IPS-11a (cell line): ENCODE data around the gene CYP2A13.
"Not testable (repeated sequence)": the region's sequence is repeated elsewhere in the genome, so short reads cannot be mapped to it uniquely, and the experiment has no call there.

ENCODE experiments used
- H3K4me3 ChIP-seq: one replicate; pipeline ENCODE4 v1.5.1; 2013; ENCODE audit warnings: low read depth, low read length, control low read depth

Gene CYP2A13

DNA sequence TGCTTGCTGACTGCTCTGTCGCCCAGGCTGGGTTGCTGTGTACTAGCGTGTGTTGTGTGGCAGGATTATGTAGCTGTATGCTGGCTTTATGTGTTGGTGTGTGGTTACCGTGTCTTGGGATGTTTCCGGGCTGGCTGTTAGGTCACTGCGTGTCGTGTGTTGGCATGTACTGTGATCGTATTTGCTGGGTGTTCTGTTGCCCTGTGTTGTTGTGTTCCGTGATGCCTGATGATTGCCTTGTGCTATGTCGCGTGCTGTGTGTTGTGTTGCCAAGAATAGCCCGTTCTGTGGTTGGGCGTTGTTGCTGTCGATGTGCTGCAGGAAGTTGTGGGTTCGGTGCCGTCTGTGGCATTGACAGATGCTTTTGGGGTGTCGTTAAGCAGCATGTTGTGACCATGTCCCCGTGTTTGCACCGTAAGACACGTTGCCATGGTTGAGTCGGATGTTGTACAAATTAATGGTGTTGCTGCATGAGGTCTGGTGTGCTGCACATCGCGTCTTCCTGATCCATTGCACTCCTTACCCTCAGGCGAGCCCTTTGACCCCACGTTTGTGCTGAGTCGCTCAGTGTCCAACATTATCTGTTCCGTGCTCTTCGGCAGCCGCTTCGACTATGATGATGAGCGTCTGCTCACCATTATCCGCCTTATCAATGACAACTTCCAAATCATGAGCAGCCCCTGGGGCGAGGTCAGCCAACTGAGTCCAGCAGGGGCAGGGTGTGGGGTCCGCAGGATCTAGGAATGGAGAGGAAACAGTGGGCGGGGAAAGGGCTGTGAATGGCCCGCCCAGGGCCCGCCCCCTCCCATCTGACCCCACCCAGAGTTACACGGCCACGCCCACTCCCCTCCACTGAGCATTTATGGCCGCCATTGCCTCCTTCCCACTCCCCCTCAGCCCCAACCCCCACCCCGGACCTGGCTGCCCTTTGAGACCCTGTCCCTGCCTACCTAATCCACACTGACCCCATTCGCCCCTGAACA, 33.0 kb downstream of the CYP2A13 start:
- not testable (repeated sequence) for H3K4me3 ChIP-seq

DNA sequence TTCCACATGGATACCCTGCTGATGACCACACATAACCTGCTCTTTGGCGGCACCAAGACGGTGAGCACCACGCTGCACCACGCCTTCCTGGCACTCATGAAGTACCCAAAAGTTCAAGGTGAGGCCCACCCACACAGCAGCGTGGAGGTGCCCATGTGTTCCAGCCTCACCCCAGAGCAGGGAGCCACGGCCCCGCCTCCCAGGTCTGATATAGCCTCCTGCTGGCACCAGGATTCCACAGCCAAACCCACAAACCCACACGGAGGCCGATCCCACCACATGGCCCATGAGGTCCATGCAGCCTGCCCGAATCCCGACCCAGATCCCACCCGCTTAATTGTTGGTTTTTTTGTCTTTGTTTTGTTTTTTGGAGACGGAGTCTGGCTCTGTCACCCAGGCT, 34.6 kb downstream of the CYP2A13 start:
- not testable (repeated sequence) for H3K4me3 ChIP-seq

DNA sequence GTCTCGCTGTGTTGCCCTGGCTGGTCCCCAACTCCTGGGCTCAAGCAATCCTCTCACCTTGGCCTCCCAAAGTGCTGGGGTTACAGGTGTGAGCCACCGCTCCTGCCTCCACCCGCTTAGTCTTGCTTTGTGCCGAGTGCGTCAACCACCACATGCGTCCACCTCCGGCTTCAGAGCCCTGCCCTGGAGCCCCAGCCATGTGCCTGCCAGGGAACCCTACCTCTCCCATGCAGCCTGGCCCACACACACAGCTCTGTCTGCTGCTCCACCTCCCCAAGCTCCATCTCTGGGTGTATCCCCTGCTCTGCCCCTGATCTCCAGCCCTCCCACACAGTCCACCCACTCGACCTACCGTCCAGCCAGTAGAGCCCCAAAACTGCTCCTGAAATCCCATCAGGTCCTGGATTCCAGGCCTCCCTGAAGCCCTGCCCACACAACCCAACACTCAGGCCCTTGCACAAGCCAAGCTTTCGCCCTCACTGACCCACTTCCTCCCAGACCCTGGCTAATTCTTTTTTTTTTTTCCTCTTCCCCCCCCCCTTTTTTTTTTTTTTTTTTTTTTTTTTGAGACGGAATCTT, 35.6 kb downstream of the CYP2A13 start:
- no peak overlapping the region for H3K4me3 ChIP-seq

DNA sequence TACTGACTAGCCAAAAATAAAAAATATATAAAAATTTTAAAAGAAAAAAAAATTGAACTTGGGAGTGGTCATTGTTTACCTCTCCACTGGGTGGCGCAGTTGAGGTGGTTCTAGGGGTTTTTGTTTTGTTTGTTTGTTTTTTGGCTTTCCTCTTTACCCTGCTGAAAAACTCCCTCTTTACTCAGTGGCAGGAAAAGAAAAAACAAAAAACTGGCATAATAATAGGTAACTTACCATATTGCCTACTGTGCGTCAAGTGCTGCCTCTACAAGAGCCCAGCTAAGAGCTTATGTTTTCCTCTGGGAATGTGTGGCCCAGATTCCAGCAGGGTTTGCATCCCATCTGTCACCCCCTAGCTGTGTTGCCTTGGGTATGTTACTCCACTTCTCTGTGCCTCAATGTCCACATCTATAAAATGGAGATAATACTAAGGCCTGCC, 38.5 kb downstream of the CYP2A13 start:
- not testable (repeated sequence) for H3K4me3 ChIP-seq

DNA sequence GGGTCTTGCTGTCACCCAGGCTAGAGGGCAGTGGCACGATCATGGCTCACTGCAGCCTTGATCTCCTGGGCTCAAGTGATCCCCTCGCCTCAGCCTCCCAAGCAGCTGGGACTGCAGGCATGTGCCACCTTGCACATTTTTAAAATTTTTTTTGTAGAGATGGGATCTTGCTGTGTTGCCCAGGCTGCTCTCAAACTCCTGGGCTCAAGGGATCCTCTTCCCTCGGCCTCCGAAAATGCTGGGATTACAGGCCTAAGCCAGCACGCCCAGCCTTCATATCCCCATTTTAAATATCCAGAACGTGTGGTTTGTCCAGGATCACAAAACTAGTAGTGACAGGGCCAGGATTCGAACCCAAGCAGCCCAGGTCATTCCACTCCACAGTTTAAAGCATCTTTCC, 39.1 kb downstream of the CYP2A13 start:
- not testable (repeated sequence) for H3K4me3 ChIP-seq

DNA sequence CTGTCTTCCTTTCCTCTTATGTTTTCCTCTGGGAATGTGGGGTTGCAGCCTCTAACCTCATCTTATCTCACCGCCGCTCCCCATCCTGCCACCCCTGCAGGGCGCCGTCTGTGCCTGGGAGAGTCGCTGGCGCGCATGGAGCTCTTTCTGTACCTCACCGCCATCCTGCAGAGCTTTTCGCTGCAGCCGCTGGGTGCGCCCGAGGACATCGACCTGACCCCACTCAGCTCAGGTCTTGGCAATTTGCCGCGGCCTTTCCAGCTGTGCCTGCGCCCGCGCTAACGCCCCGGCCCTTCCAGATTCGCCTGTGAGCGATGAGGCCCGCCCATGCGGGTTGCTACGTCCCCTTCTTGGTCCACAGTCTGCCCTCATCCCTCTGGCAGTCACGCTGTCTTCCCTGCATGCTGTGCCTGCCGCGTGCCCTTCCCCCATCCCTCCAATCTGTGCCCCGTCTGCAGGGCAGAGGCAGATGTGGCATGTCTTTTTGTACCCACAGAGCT, 39.6 kb downstream of the CYP2A13 start:
- not testable (repeated sequence) for H3K4me3 ChIP-seq

DNA sequence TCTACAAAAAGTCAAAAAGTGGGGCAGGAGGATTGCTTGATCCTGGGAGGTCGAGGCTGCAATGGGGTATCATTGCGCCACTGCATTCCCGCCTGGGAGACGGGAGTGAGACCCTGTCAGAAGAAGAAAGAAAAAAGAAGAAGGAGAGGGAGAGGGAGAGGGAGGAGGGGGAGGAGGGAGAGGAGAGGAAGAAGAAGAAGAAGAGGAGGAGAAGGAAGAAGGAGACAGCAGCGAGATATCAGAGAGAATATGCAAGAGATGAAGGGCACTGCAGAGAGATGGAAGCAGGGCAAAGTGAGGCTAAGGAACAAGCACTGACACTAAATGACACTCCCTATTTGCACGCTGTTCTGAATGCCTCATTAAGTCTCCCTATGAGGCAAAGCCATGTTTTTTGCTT, 40.4 kb downstream of the CYP2A13 start:
- H3K4me3 ChIP-seq = no peak overlapping the region

DNA sequence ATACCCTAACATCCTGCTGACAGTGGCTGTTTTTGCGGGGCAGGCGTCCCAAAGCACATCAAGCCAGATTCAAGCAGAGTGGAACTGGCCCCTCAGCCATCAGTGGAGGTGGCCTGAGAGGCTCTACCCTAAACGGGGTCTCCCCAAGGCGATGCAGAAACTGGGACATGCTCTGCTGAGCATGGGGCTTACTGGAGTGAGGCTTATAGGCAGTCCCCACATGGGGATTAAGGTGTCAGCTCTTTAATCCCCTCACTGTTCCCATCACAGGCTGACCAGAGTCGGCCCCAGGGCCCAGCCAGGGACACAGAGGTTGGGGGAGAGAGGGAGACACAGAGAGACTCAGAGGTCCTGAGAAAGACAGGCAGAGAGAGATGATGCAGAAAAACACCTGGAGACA, 42.9 kb downstream of the CYP2A13 start:
- no peak overlapping the region for H3K4me3 ChIP-seq

DNA sequence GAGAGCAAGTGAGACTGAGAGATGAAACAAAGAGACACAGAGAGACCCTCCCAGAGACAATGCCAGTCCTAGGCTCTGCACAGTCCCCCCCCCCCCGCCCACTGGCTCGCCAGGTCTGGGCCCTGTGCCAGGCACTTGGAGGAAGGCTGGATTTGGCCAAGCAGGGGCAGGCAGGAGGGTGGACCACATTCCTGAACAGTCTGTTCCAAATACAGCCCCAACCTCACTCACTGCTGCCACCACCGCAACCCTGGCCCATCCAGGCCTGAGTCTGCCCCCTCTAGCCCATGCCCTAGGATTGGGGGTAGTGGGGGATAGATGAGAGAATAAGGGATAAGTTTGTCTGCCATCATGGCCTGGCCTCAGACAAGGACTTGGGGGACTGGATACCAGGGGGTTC, 45.0 kb downstream of the CYP2A13 start:
- H3K4me3 ChIP-seq = no peak overlapping the region

DNA sequence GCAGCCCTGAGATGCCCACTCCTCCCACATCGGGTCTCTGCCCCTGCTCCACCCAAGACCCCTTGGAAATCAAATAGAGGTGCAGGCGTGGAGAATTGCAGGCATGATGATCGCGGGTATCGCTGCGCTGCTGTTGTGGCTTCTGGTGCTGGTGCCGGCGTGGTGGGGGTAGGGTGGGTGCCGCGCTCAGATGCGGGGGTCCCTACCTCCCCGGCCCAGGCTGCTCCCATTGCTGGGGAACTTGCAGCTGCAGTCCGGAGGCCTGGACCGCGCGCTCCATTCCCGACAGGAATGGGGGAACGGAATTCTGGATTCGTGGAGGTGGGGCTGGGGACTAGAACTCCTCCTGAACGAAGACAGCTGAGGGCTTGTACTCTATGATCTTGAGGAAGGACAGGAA, 46.4 kb downstream of the CYP2A13 start:
- no peak overlapping the region for H3K4me3 ChIP-seq

DNA sequence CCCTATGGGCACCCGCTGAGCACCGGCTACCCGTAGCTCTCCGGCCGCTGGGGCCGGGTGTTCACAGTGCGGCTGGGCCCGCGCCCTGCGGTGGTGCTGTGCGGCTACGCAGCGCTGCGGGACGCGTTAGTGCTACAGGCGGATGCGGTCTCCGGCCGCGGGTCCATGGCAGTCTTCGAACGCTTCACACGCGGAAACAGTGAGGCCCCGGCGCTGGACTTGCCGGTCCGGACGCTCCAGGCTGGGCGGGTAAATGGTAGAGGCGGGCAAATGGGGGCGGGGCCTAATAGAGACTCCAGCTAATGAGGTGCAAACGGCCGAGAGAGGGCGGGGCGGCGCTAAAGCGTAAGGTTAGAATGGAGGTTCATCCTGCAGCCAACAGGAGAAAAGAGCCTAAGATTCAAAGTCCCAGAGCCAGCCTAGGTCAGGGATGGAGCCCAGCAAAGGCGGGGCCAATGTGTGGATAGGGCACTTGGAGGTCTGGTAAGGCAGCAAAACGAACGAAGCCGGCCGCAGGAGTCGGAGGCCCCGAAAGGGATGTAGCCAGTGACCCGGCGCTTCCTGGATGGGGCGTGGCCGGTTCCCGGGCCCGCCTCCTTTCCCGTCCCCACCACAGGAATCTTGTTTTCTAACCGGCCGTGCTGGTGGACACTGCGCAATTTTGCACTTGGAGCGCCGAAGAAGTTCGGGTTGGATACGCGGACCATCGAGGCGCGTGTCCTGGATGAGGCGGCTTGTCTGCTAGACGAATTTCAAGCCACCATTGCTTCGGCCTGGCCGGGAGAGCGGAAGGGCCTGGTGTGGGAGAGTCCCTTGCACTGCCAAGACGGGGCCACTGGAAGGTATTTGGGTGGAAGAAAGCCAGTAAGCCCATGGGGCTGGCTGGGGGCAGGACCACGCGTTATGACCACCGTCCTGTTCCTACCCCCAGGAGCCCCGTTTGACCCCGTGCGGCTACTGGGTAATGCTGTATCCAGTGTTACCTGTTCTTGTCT, 47.4 kb downstream of the CYP2A13 start:
- peak overlapping the region; percentile 37 for H3K4me3 ChIP-seq

DNA sequence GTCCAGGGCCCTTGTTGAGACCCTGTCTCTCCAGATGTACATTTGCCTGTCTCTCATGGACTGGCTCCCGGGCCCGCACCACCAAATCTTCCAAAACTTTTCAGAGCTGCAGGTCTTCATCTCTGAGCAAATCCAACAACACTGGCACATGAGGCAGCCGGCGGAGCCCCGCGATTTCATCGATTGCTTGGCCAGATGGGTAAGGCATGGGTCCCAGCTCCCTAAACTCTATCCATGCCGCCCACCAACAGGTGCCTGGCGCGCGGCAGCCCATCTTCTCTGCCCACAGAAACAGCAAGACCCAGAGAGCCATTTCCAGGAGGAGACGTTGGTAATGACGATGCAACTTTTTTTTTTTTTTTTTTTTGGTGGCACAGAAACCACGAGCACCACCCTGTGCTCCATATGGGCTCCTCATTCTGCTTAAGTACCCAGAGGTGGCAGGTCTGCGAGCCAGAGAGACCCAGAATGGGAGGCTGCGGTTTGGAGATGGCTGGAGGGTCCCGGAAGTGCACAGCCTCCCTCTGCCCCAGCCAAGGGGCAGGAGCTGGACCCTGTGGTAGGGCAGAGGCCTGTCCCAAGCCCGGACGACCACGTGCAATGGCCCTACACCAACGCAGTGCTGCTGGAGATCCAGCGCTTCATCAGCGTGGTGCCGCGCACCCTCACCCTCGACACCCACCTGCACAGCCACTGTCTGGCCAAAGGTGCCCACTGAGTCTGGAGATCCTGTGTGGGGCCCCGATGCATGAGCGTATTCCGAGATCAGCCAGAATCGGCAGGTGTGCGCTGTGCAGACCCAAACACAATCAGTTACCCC, 48.6 kb downstream of the CYP2A13 start:
- H3K4me3 ChIP-seq = no peak overlapping the region

DNA sequence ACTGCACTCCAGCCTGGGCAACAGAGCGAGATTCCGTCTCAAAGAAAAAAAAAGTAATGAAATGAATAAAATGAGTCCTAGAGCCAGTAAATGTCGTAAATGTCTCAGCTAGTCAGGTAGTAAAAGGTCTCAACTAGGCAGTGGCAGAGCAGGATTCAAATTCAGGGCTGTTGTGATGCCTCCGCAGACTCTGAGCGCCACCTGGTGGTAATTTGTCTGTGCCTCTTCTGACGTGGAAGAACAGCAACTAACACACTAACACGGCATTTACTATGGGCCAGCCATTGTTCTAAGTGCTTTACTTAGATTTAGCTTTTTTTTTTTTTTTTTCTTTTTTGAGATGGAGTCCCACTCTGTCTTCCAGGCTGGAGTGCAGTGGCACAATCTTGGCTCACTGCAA, 56.2 kb downstream of the CYP2A13 start:
- no peak overlapping the region for H3K4me3 ChIP-seq
